CD8-positive, alpha-beta memory T cell (primary cell): Measurements from ENCODE around the gene OR2Y1. TPM values are rescaled to one million over a fixed set of nuclear protein-coding genes. Genes with fewer than 3 reads are reported as not detected.
"Not testable (repeated sequence)": the region's sequence is repeated elsewhere in the genome, so short reads cannot be mapped to it uniquely, and the experiment has no call there.

Experiments used
- CTCF ChIA-PET: fragments of 350-600 bp; sonication (Branson Sonifier 250); formaldehyde crosslinking; loops from one replicate; lab custom pipeline; 2021; ENCODE audit warnings: antibody characterized with exemption; lab: Charles Lee
- POLR2A ChIA-PET: fragments of 350-600 bp; sonication (Branson Sonifier 250); formaldehyde crosslinking; loops from one replicate; lab custom pipeline; 2021; ENCODE audit warnings: antibody characterized with exemption; lab: Charles Lee
- DNase-seq, 5 donors: peaks; one replicate each; pipeline versions ENCODE4 v3.0.0 to v3.0.0-alpha.2; 2020 to 2022; ENCODE audit warnings: mixed read lengths in 1 of 5
- H3K27ac ChIP-seq: one replicate; pipeline ENCODE4 v1.7.0; 2013; ENCODE audit warnings: low read depth, mild to moderate bottlenecking, low read length, moderate library complexity
- H3K27me3 ChIP-seq: 2 replicates; pipeline ENCODE4 v1.7.0; 2013; ENCODE audit warnings: low read length, mild to moderate bottlenecking; ENCODE audit not compliant: insufficient read depth, poor library complexity, severe bottlenecking
- H3K36me3 ChIP-seq: 2 replicates; pipeline ENCODE4 v1.7.0; 2013; ENCODE audit warnings: mild to moderate bottlenecking, low read length, moderate library complexity; ENCODE audit not compliant: insufficient read depth
- H3K4me1 ChIP-seq: 2 replicates; pipeline ENCODE4 v1.7.0; 2013; ENCODE audit warnings: mild to moderate bottlenecking, low read length, moderate library complexity; ENCODE audit not compliant: insufficient read depth
- H3K4me3 ChIP-seq: 2 replicates; pipeline ENCODE4 v1.7.0; 2013; ENCODE audit warnings: mild to moderate bottlenecking, low read length
- H3K9me3 ChIP-seq: 2 replicates; pipeline ENCODE4 v1.7.0; 2013; ENCODE audit warnings: mild to moderate bottlenecking, low read length
- H3K27ac Mint-ChIP-seq, 8 donors: one replicate each; pipeline ENCODE4 v1.8.0; 2020 to 2021; ENCODE audit warnings: mixed read lengths in 8 of 8, mild to moderate bottlenecking in 6 of 8, inconsistent platforms in 3 of 8, moderate library complexity in 3 of 8
- H3K27me3 Mint-ChIP-seq, 2 donors: one replicate each; pipeline ENCODE4 v1.8.0; 2020 to 2021; ENCODE audit warnings: mixed read lengths in 2 of 2, mild to moderate bottlenecking in 1 of 2, moderate library complexity in 1 of 2
- H3K36me3 Mint-ChIP-seq, 3 donors: one replicate each; pipeline ENCODE4 v1.8.0; 2020 to 2021; ENCODE audit warnings: mixed read lengths in 3 of 3, inconsistent platforms in 1 of 3, mild to moderate bottlenecking in 1 of 3
- H3K4me1 Mint-ChIP-seq, 3 donors: one replicate each; pipeline ENCODE4 v1.8.0; 2020 to 2021; ENCODE audit warnings: mixed read lengths in 3 of 3, inconsistent platforms in 1 of 3, mild to moderate bottlenecking in 1 of 3
- H3K4me3 Mint-ChIP-seq, 7 donors: one replicate each; pipeline ENCODE4 v1.8.0; 2020 to 2021; ENCODE audit warnings: mixed read lengths in 7 of 7, mild to moderate bottlenecking in 6 of 7, moderate library complexity in 4 of 7, inconsistent platforms in 2 of 7
- H3K9me3 Mint-ChIP-seq, 5 donors: one replicate each; pipeline ENCODE4 v1.8.0; 2020 to 2022; ENCODE audit warnings: mixed read lengths in 5 of 5, mild to moderate bottlenecking in 3 of 5, moderate library complexity in 2 of 5, inconsistent platforms in 1 of 5
- polyA plus RNA-seq: library from polyadenylated mRNA; unstranded; fragments of 300-500 nt; fragmentation: Illumina TruSeq; gene quantifications from one replicate; pipeline ENCODE4 v1.2.3, GENCODE V29; 2021
- total RNA-seq, 2 experiments: library from RNA; stranded (reverse); gene quantifications; one replicate each; pipeline ENCODE4 v1.2.3, GENCODE V29; 2021

OR2Y1 gene
- total and polyA plus RNA-seq, 3 experiments from 2014 or later = not detected

DNA sequence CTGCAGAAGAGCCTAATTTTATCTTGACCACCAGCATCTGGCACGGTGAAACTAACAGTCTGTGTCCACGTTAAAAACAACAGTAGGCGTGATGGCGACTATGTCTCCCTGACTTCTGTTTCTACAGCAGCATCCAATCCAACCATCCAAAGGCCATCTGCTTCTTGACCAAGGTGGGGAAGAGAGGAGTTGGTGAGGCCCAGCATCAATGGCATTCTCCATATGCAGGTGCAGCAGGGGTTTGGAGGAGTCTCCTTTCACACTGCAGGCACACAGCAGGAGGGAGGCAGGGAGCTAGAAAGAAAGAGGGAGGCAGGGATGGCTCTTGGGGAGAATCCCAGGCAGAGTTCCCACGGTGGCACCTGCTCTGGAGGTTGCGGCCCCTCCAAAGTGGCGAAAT is 35.8 kb upstream of the OR2Y1 start:
- Histone ChIP-seq H3K4me1 (no peaks in the 10 kb centered on the region), H3K9me3 (no peaks in the 10 kb centered on the region), H3K36me3 (no peaks in the 10 kb centered on the region), H3K4me3 (no peak overlapping the region), H3K27ac (no peak overlapping the region), H3K27me3 (no peaks in the 10 kb centered on the region)
- ChIA-PET CTCF (no interaction called here), POLR2A (no interaction called here)
- peaks cover 10 to 23% of the 10 kb centered on the region in 2 donors for H3K27me3 Mint-ChIP-seq
- no peak overlapping the region for H3K27ac Mint-ChIP-seq
- peaks cover 2 to 12% (median 2%) of the 10 kb centered on the region in 3 donors for H3K36me3 Mint-ChIP-seq
- peaks cover 7 to 21% (median 14%) of the 10 kb centered on the region in 5 donors for H3K9me3 Mint-ChIP-seq
- no peak overlapping the region for H3K4me3 Mint-ChIP-seq
- no peaks in the 10 kb centered on the region for H3K4me1 Mint-ChIP-seq
- DNase-seq = no peak

DNA sequence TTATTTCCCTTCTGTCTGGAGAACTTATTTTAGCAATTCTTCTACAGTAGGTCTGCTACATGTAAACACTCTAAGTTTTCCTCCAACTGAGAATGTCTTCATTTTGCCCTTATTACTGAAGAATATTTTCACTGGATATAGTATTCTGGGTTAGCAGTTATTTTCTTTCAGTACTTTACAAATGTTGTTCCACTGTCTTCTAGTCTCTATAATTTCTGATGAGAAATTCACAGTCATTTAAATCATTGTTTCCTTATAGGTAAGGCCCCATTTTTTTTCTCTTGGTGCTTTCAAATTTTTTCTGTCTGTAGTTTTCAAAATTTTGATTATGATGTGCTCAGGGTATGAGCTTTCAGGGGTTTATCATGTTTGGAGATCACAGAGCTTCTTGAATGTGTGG is 32.0 kb upstream of the OR2Y1 start:
- CTCF ChIA-PET = no interaction called here
- Mint-ChIP-seq H3K4me3 (no peak overlapping the region), H3K27me3 (peaks cover 13 to 23% of the 10 kb centered on the region in 2 donors), H3K4me1 (no peaks in the 10 kb centered on the region), H3K27ac (no peak overlapping the region), H3K36me3 (peaks cover 0 to 12% (median 2%) of the 10 kb centered on the region in 3 donors), H3K9me3 (peaks cover 10 to 29% (median 18%) of the 10 kb centered on the region in 5 donors)
- H3K4me3 ChIP-seq = no peak overlapping the region
- POLR2A ChIA-PET = no interaction called here
- H3K27ac ChIP-seq = no peak overlapping the region
- no peaks in the 10 kb centered on the region for H3K27me3 ChIP-seq
- no peak for DNase-seq
- no peaks in the 10 kb centered on the region for H3K9me3 ChIP-seq
- H3K4me1 ChIP-seq = no peaks in the 10 kb centered on the region
- no peaks in the 10 kb centered on the region for H3K36me3 ChIP-seq

DNA sequence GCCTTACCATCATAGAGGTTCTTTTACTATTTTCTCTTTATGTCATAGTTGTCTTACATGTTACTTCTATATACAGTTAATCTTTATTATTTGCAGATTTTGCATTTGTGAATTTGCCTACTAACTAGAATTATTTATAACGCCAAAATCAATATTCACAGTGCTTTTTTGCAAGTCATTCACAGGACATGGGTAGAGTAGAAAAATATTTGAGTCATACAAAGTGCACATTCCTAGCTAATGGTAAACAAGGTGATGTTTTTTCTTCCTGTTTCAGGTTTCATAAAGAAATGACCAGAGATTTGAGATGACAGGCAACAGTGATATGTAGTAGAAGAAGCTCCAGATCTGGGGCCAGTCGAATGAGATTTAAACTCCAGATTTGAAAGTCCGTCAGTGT is 30.0 kb upstream of the OR2Y1 start:
- POLR2A ChIA-PET = no interaction called here
- H3K4me1 Mint-ChIP-seq = no peaks in the 10 kb centered on the region
- H3K4me3 Mint-ChIP-seq = no peak overlapping the region

DNA sequence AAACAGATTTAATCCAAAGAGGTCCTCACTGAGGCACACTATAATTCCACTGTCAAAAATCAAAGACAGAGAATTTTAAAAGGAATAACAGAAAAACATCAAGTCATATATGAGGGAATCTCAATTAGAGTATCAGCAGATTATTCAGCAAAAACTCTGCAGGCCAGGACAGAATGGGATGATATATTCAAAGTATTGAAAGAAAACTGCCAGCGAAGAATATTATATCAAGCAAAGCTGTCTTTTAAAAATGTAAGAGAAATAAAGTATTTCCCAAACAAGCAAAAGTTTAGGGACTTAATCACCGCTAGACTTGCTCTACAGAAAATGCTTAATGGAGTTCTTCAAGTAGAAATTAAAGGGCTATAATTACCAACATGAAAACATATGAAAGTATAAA is 15.7 kb upstream of the OR2Y1 start:
- ChIA-PET CTCF (no interaction called here), POLR2A (no interaction called here)
- H3K27ac Mint-ChIP-seq = no peak overlapping the region
- peaks cover 7% of the 10 kb centered on the region for H3K27me3 ChIP-seq
- H3K9me3 Mint-ChIP-seq = peaks cover 19 to 36% (median 31%) of the 10 kb centered on the region in 5 donors
- H3K36me3 ChIP-seq = no peaks in the 10 kb centered on the region
- DNase-seq = no peak
- H3K9me3 ChIP-seq = no peaks in the 10 kb centered on the region
- H3K4me1 Mint-ChIP-seq = no peaks in the 10 kb centered on the region
- H3K4me3 ChIP-seq = no peak overlapping the region
- peaks cover 9 to 27% of the 10 kb centered on the region in 2 donors for H3K27me3 Mint-ChIP-seq
- no peaks in the 10 kb centered on the region for H3K4me1 ChIP-seq
- H3K27ac ChIP-seq = no peak overlapping the region
- H3K36me3 Mint-ChIP-seq = peaks cover 0 to 28% (median 0%) of the 10 kb centered on the region in 3 donors
- H3K4me3 Mint-ChIP-seq = no peak overlapping the region

More for the DNA sequence above, 30.0 kb upstream of the OR2Y1 start:
- Histone ChIP-seq H3K27ac (no peak overlapping the region), H3K9me3 (no peaks in the 10 kb centered on the region), H3K36me3 (no peaks in the 10 kb centered on the region), H3K4me1 (no peaks in the 10 kb centered on the region), H3K27me3 (no peaks in the 10 kb centered on the region), H3K4me3 (no peak overlapping the region)
- H3K27ac Mint-ChIP-seq = no peak overlapping the region
- H3K36me3 Mint-ChIP-seq = peaks cover 0 to 20% (median 2%) of the 10 kb centered on the region in 3 donors
- DNase-seq = no peak
- CTCF ChIA-PET = no interaction called here
- H3K9me3 Mint-ChIP-seq = peaks cover 10 to 29% (median 19%) of the 10 kb centered on the region in 5 donors
- peaks cover 15 to 27% of the 10 kb centered on the region in 2 donors for H3K27me3 Mint-ChIP-seq

DNA sequence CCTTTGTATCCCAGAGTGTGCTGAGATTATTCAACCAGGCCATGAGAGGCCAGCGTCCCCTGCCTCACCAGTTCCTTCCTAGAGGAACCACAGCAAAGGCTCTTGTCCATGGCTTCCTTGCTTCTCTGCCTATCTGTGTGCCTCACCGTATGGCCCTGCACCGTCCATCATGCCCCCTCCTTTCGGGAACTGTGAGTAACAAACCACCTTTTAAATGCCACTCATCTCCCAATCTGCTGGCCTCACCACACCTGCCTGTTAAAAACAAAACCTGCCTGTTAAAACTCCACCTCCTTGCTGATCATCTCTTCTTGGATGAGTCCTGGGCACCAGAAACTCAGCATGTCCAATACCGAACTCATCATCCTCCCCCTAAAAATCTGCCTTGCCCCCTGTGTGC is 4.4 kb upstream of the OR2Y1 start:
- H3K36me3 Mint-ChIP-seq = no peaks in the 10 kb centered on the region
- H3K27me3 ChIP-seq = no peaks in the 10 kb centered on the region
- no peaks in the 10 kb centered on the region for H3K4me1 Mint-ChIP-seq
- POLR2A ChIA-PET = no interaction called here
- no peak overlapping the region for H3K27ac Mint-ChIP-seq
- no peaks in the 10 kb centered on the region for H3K9me3 Mint-ChIP-seq
- no peak overlapping the region for H3K4me3 ChIP-seq
- CTCF ChIA-PET = no interaction called here
- no peaks in the 10 kb centered on the region for H3K4me1 ChIP-seq
- no peaks in the 10 kb centered on the region for H3K9me3 ChIP-seq
- no peak overlapping the region for H3K4me3 Mint-ChIP-seq
- DNase-seq = no peak
- H3K36me3 ChIP-seq = no peaks in the 10 kb centered on the region
- no peak overlapping the region for H3K27ac ChIP-seq
- H3K27me3 Mint-ChIP-seq = peaks cover 11 to 34% of the 10 kb centered on the region in 2 donors

DNA sequence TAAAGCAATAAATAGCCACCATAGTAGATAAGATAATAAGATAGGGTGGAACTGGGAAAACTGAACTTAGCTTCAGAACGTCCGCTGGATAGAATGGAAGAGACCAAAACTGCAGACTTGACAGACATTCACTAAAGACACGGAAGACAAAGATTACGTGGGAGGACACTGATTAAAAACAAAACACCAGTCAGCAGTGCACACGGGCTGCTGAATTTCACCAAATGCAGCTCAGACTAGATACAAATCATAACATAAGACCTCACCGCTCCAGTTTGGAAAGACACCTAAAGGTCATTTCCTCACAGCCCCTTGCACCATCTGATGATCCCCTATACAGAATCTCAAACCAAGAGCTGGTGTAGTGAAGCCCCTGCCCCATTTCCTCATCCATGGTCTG is 2.9 kb upstream of the OR2Y1 start:
- H3K36me3 ChIP-seq = no peaks in the 10 kb centered on the region
- POLR2A ChIA-PET = no interaction called here
- no peaks in the 10 kb centered on the region for H3K9me3 Mint-ChIP-seq
- no peak overlapping the region for H3K4me3 Mint-ChIP-seq
- no peaks in the 10 kb centered on the region for H3K27me3 ChIP-seq
- H3K4me3 ChIP-seq = no peak overlapping the region
- H3K9me3 ChIP-seq = no peaks in the 10 kb centered on the region
- H3K4me1 ChIP-seq = no peaks in the 10 kb centered on the region
- H3K27ac Mint-ChIP-seq = no peak overlapping the region
- H3K4me1 Mint-ChIP-seq = no peaks in the 10 kb centered on the region
- CTCF ChIA-PET = no interaction called here
- no peak for DNase-seq
- peaks cover 15 to 43% of the 10 kb centered on the region in 2 donors for H3K27me3 Mint-ChIP-seq
- H3K27ac ChIP-seq = no peak overlapping the region
- H3K36me3 Mint-ChIP-seq = no peaks in the 10 kb centered on the region

DNA sequence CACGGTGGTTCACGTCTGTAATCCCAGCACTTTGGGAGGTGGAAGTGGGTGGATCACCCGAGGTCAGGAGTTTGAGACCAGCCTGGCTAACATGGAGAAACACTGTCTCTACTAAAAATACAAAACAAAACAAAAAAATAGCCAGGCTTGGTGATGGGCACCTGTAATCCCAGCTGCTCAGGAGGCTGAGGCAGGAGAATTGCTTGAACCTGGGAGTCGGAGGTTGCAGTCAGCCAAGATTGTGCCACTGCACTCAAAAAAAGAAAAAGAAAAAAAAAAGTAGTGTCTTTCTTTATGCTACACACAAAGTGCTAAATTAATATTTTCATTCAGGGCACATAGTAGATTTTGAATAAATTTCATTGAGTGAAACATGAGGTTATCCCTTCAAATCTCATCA is 1.1 kb upstream of the OR2Y1 start:
- H3K27me3 ChIP-seq, H3K9me3 Mint-ChIP-seq, H3K4me3 Mint-ChIP-seq, H3K9me3 ChIP-seq, H3K27ac Mint-ChIP-seq, H3K4me3 ChIP-seq, H3K36me3 ChIP-seq, H3K4me1 ChIP-seq, H3K4me1 Mint-ChIP-seq, POLR2A ChIA-PET, DNase-seq, H3K27ac ChIP-seq, CTCF ChIA-PET, H3K36me3 Mint-ChIP-seq: not testable (repeated sequence)
- peaks cover 15 to 44% of the 10 kb centered on the region in 2 donors for H3K27me3 Mint-ChIP-seq

DNA sequence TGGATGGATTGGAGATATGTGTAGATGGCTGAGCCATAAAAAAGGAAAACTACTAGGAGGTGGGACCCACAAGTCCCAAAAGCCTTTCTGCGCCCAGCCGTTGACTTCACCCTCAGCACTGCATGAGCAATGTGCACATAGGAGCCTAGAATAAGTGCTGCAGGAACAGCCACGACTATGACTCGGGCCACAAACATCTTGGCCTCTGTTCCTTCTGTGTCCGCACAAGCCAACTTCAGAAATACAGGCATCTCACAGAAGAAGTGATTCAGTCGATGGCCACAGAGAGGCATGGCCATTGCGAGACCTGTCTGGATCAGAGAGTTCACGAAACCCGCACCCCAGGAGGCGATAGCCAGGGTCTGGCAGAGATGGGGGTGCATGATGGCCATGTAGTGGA is 587 bp downstream of the OR2Y1 start:
- POLR2A ChIA-PET = no interaction called here
- H3K27ac Mint-ChIP-seq = no peak overlapping the region
- H3K36me3 Mint-ChIP-seq = no peaks in the 10 kb centered on the region
- no peaks in the 10 kb centered on the region for H3K36me3 ChIP-seq
- peaks cover 15 to 47% of the 10 kb centered on the region in 2 donors for H3K27me3 Mint-ChIP-seq
- CTCF ChIA-PET = no interaction called here
- no peaks in the 10 kb centered on the region for H3K9me3 Mint-ChIP-seq
- no peaks in the 10 kb centered on the region for H3K4me1 Mint-ChIP-seq
- no peaks in the 10 kb centered on the region for H3K4me1 ChIP-seq
- no peaks in the 10 kb centered on the region for H3K9me3 ChIP-seq
- H3K4me3 ChIP-seq = no peak overlapping the region
- no peak for DNase-seq
- H3K4me3 Mint-ChIP-seq = no peak overlapping the region
- H3K27me3 ChIP-seq = peaks cover 4% of the 10 kb centered on the region
- no peak overlapping the region for H3K27ac ChIP-seq
